Loucy (cell line): ENCODE data around the gene NMUR1.

Source experiments
- H2AFZ ChIP-seq: fragments of 200-600 bp; sonication (generic); 2 replicates; pipeline ENCODE4 v1.6.0; 2016; ENCODE audit warnings: antibody characterized with exemption, mild to moderate bottlenecking, low read length, moderate library complexity
- H3F3A ChIP-seq: fragments of 200-600 bp; 2 replicates; pipeline ENCODE4 v1.6.0; 2016; ENCODE audit warnings: antibody characterized with exemption, low read depth, mild to moderate bottlenecking
- H3K27me3 ChIP-seq: fragments of 200-600 bp; sonication (generic); 2 replicates; pipeline ENCODE4 v1.6.1; 2014; ENCODE audit warnings: low read length, mild to moderate bottlenecking; ENCODE audit not compliant: insufficient read depth, poor library complexity, severe bottlenecking
- H3K36me3 ChIP-seq: fragments of 200-600 bp; sonication (generic); 2 replicates; pipeline ENCODE4 v1.6.1; 2016; ENCODE audit warnings: low read length; ENCODE audit not compliant: insufficient read depth
- H3K4me1 ChIP-seq: fragments of 200-600 bp; sonication (generic); 2 replicates; pipeline ENCODE4 v1.5.1; 2014; ENCODE audit warnings: low read length, mild to moderate bottlenecking; ENCODE audit not compliant: insufficient read depth, poor library complexity, severe bottlenecking
- H3K4me2 ChIP-seq: fragments of 200-600 bp; sonication (generic); 2 replicates; pipeline ENCODE4 v1.6.0; 2014; ENCODE audit warnings: antibody characterized with exemption, low read length, low read depth, mild to moderate bottlenecking; ENCODE audit not compliant: poor library complexity, severe bottlenecking
- H3K4me3 ChIP-seq: fragments of 200-600 bp; sonication (generic); 2 replicates; pipeline ENCODE4 v1.5.1; 2014; ENCODE audit warnings: low read length, mild to moderate bottlenecking, mixed read lengths; ENCODE audit not compliant: poor library complexity, severe bottlenecking
- H3K79me2 ChIP-seq: fragments of 200-600 bp; sonication (generic); 2 replicates; pipeline ENCODE4 v1.6.1; 2014; ENCODE audit warnings: low read length; ENCODE audit not compliant: insufficient read depth
- H3K9ac ChIP-seq: fragments of 200-600 bp; sonication (generic); 2 replicates; pipeline ENCODE4 v1.6.0; 2014; ENCODE audit warnings: mild to moderate bottlenecking, low read depth, low read length, moderate library complexity; ENCODE audit not compliant: poor library complexity, severe bottlenecking
- H3K9me2 ChIP-seq: fragments of 200-600 bp; sonication (generic); replicated peaks from 2 replicates; pipeline ENCODE4 v1.6.1; 2016; ENCODE audit warnings: low read depth, low read length, mixed read lengths
- H3K9me3 ChIP-seq: fragments of 200-600 bp; sonication (generic); 2 replicates; pipeline ENCODE4 v1.6.1; 2014; ENCODE audit warnings: mild to moderate bottlenecking, antibody characterized with exemption, low read length, low read depth; ENCODE audit not compliant: insufficient read depth
- H4K20me1 ChIP-seq: fragments of 200-600 bp; sonication (generic); 2 replicates; pipeline ENCODE4 v1.6.0; 2014; ENCODE audit warnings: antibody characterized with exemption, low read length, mild to moderate bottlenecking; ENCODE audit not compliant: insufficient read depth, poor library complexity, severe bottlenecking
- EZH2phosphoT487 ChIP-seq: fragments of 200-600 bp; IDR thresholded peaks from 2 replicates; pipeline ENCODE4 v1.6.1; 2018; ENCODE audit warnings: antibody characterized with exemption, mild to moderate bottlenecking, moderate library complexity, borderline replicate concordance
- TF ChIP-seq, protein P1 (sequence below): fragments of 200-600 bp; sonication (generic); conservative IDR thresholded peaks from 2 replicates; pipeline ENCODE4 v1.5.1; 2014; ENCODE audit warnings: mild to moderate bottlenecking, antibody characterized with exemption, low read length

NMUR1 gene

DNA sequence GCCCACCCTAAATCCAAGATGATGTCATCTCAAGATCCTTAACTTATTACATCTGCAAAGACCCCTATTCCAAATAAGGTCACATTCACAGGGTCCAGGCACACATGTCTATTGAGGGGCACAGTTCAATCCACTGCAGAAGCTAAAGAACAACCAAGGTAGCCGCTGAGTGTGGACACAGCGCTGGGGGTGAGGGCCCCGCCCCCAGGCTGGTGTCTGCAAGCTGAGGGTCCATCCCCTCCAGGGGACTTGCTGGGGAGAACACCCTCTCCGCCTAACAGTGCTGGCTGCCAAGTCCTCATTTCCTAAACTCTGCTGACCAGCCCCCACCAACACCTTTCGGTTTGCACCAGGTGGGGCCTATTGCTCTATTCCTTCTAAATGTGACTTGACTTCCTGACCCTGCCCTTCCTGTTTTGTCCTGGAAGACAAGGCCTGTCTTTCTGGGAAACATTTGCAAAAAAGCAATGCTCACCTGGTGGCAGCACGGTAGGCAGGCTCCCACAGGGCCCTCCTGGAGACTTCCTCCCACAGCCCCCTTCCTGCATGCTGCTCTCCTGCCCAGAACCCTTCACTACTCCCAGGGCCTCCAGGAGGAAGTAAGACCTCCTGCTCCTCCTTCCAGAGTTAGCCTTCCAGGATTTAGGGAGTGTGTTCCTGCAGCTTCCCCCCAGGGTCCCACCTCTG lies 38.0 kb upstream of the NMUR1 start:
- Histone ChIP-seq H3K79me2 (no peaks in the 10 kb centered on the region), H3K27me3 (no peaks in the 10 kb centered on the region), H3K4me3 (no peak overlapping the region), H3K9me3 (no peaks in the 10 kb centered on the region), H3K36me3 (no peaks in the 10 kb centered on the region), H3K4me1 (peaks cover 5% of the 10 kb centered on the region), H2AFZ (no peak overlapping the region), H3K9ac (no peak overlapping the region), H3K9me2 (no peaks in the 10 kb centered on the region), H4K20me1 (no peaks in the 10 kb centered on the region), H3F3A (no peaks in the 10 kb centered on the region), H3K4me2 (no peak overlapping the region)
- TF ChIP-seq EZH2phosphoT487 = no peak
- TF ChIP-seq, protein P1, sequence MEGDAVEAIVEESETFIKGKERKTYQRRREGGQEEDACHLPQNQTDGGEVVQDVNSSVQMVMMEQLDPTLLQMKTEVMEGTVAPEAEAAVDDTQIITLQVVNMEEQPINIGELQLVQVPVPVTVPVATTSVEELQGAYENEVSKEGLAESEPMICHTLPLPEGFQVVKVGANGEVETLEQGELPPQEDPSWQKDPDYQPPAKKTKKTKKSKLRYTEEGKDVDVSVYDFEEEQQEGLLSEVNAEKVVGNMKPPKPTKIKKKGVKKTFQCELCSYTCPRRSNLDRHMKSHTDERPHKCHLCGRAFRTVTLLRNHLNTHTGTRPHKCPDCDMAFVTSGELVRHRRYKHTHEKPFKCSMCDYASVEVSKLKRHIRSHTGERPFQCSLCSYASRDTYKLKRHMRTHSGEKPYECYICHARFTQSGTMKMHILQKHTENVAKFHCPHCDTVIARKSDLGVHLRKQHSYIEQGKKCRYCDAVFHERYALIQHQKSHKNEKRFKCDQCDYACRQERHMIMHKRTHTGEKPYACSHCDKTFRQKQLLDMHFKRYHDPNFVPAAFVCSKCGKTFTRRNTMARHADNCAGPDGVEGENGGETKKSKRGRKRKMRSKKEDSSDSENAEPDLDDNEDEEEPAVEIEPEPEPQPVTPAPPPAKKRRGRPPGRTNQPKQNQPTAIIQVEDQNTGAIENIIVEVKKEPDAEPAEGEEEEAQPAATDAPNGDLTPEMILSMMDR = no peak

DNA sequence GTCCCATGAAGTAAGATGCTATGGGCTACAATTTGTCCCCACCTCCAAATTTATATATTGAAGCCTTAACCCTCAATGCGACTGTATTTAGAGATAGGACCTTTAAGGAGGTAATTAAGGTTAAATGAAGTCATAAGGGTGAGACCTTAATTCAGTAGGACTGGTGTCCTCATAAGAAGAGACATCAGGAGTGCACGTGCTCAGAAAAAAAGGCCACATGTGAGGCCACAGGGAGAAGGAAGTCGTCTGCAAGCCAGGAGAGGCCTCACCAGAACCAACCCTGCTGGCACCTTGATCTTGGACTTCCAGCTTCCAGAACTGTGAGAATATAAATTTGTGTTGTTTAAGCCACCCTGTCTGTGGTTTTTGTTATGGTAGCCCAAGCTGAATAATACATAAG lies 36.9 kb upstream of the NMUR1 start:
- Histone ChIP-seq H3K9me3 (no peaks in the 10 kb centered on the region), H3K27me3 (no peaks in the 10 kb centered on the region), H4K20me1 (no peaks in the 10 kb centered on the region), H2AFZ (no peak overlapping the region), H3F3A (no peaks in the 10 kb centered on the region), H3K36me3 (no peaks in the 10 kb centered on the region), H3K79me2 (no peaks in the 10 kb centered on the region), H3K4me2 (no peak overlapping the region), H3K9me2 (no peaks in the 10 kb centered on the region), H3K4me1 (peaks cover 5% of the 10 kb centered on the region), H3K9ac (no peak overlapping the region), H3K4me3 (no peak overlapping the region)
- TF ChIP-seq EZH2phosphoT487 = no peak
- TF ChIP-seq, protein P1 = no peak

DNA sequence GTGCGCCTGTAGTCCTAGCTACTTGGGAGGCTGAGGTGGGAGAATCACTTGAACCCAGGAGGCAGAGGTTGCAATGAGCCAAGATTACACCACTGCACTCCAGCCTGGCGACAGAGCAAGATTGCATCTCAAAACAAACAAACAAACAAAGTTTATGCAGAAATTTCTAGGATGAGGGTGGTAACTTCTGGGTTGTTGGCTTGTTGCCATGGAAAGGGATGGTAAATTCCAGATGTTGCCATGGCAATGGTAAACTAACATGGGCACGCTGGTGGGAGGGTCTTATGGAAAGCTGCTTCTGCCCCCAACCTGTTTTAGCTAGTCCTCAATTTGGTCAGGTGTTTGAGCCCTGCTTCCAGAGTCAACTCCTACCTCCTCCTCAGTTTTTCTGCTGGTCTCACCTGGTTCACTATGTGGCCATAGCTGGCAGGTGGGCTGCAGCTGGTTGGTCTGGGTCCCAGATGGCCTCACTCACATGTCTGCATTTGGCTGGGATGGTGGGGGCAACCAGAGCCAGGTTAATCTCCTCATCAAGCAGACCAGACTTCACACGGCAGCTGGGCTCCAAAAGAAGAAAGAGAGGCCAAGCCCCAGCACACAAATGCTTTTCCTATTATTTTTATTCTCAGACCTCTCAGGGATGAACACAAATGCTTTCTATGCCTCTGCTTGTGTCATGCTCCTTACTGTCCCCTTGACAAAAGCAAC lies 35.8 kb upstream of the NMUR1 start:
- no peaks in the 10 kb centered on the region for H3F3A ChIP-seq
- no peaks in the 10 kb centered on the region for H3K9me3 ChIP-seq
- no peak overlapping the region for H3K9ac ChIP-seq
- H3K79me2 ChIP-seq = no peaks in the 10 kb centered on the region
- no peak overlapping the region for H3K4me3 ChIP-seq
- TF ChIP-seq, protein P1 = no peak
- no peak for TF ChIP-seq EZH2phosphoT487
- H3K9me2 ChIP-seq = no peaks in the 10 kb centered on the region
- H3K4me2 ChIP-seq = no peak overlapping the region
- H3K36me3 ChIP-seq = no peaks in the 10 kb centered on the region
- H3K27me3 ChIP-seq = no peaks in the 10 kb centered on the region
- no peaks in the 10 kb centered on the region for H4K20me1 ChIP-seq
- peaks cover 5% of the 10 kb centered on the region for H3K4me1 ChIP-seq
- H2AFZ ChIP-seq = no peak overlapping the region
